CD4-positive, CD25-positive, alpha-beta regulatory T cell (primary cell): ENCODE measurements around the gene EXOSC2. TPM values are rescaled to one million over a fixed set of nuclear protein-coding genes. Genes with fewer than 3 reads are reported as not detected.

ENCODE experiments used
- ATAC-seq, 2 donors: fragments of 150-1000 bp; cut with Tn5 transposase; one replicate each; pipeline ENCODE4 v1.10.0; 2021; ENCODE audit warnings: low read depth in 2 of 2, moderate number of reproducible peaks in 2 of 2, moderate library complexity in 1 of 2
- DNase-seq, 3 donors: peaks; one replicate each; pipeline versions ENCODE4 v3.0.0 to v3.0.0-alpha.2; 2012 to 2022; ENCODE audit warnings: mixed read lengths in 1 of 3
- H3K27ac ChIP-seq: one replicate; pipeline ENCODE4 v1.7.0; 2013; ENCODE audit warnings: mild to moderate bottlenecking, low read length; ENCODE audit not compliant: insufficient read depth, poor library complexity, severe bottlenecking
- H3K27me3 ChIP-seq: one replicate; pipeline ENCODE4 v1.7.0; 2013; ENCODE audit warnings: low read length; ENCODE audit not compliant: control insufficient read depth, insufficient read depth
- H3K36me3 ChIP-seq: one replicate; pipeline ENCODE4 v1.7.0; 2013; ENCODE audit warnings: mild to moderate bottlenecking, low read length, moderate library complexity; ENCODE audit not compliant: control insufficient read depth, insufficient read depth
- H3K4me1 ChIP-seq: 2 replicates; pipeline ENCODE4 v1.7.0; 2013; ENCODE audit warnings: mild to moderate bottlenecking, low read length; ENCODE audit not compliant: insufficient read depth, control insufficient read depth, poor library complexity, severe bottlenecking
- H3K4me3 ChIP-seq: one replicate; pipeline ENCODE4 v1.7.0; 2013; ENCODE audit warnings: low read depth, mild to moderate bottlenecking, low read length, moderate library complexity
- H3K9me3 ChIP-seq, 2 experiments: 1 replicate in 1 of 2; 2 replicates in 1 of 2; pipeline ENCODE4 v1.7.0; 2013; ENCODE audit warnings: low read length in 2 of 2, mild to moderate bottlenecking in 1 of 2, moderate library complexity in 1 of 2; ENCODE audit not compliant: control insufficient read depth in 2 of 2
- H3K27ac Mint-ChIP-seq, 3 donors: one replicate each; pipeline ENCODE4 v1.8.0; 2020 to 2022; ENCODE audit warnings: mild to moderate bottlenecking in 3 of 3, mixed read lengths in 3 of 3, moderate library complexity in 2 of 3
- H3K27me3 Mint-ChIP-seq: one replicate; pipeline ENCODE4 v1.8.0; 2022; ENCODE audit warnings: mild to moderate bottlenecking, mixed read lengths
- H3K36me3 Mint-ChIP-seq: one replicate; pipeline ENCODE4 v1.8.0; 2020; ENCODE audit warnings: mixed read lengths
- H3K4me1 Mint-ChIP-seq, 4 donors: one replicate each; pipeline ENCODE4 v1.8.0; 2020 to 2022; ENCODE audit warnings: mixed read lengths in 4 of 4, mild to moderate bottlenecking in 1 of 4
- H3K4me3 Mint-ChIP-seq, 4 donors: one replicate each; pipeline ENCODE4 v1.8.0; 2020 to 2022; ENCODE audit warnings: mild to moderate bottlenecking in 4 of 4, mixed read lengths in 4 of 4, moderate library complexity in 3 of 4
- H3K9me3 Mint-ChIP-seq, 7 donors: one replicate each; pipeline ENCODE4 v1.8.0; 2020 to 2022; ENCODE audit warnings: mixed read lengths in 7 of 7, mild to moderate bottlenecking in 3 of 7, moderate library complexity in 2 of 7
- polyA plus RNA-seq, 4 donors: library from polyadenylated mRNA; unstranded; fragments of 300-500 nt; fragmentation: Illumina TruSeq; gene quantifications; one replicate each; pipeline ENCODE4 v1.2.3, GENCODE V29; 2021
- total RNA-seq: library from RNA; stranded (reverse); gene quantifications from one replicate; pipeline ENCODE4 v1.2.3, GENCODE V29; 2022

Gene EXOSC2
- total and polyA plus RNA-seq, 5 donors from 2014 or later, result 24.1 to 47.1 (median 28.6) TPM

GRCh38 chr9:130660683-130661450 lies 32.7 kb upstream of the EXOSC2 start:
- Histone ChIP-seq H3K9me3 (no peaks in the 10 kb centered on the region), H3K36me3 (no peaks in the 10 kb centered on the region), H3K4me1 (peaks cover 51% of the 10 kb centered on the region), H3K27ac (no peak overlapping the region), H3K27me3 (peaks cover 17% of the 10 kb centered on the region), H3K4me3 (no peak overlapping the region)
- Mint-ChIP-seq H3K27ac (no peak overlapping the region), H3K4me1 (peaks cover 0 to 34% (median 9%) of the 10 kb centered on the region in 4 donors), H3K27me3 (peaks cover 67% of the 10 kb centered on the region), H3K4me3 (peak overlapping the region in 1 of 4 donors; percentile 10), H3K36me3 (no peaks in the 10 kb centered on the region), H3K9me3 (peaks cover 0 to 3% (median 0%) of the 10 kb centered on the region in 7 donors)
- ATAC-seq (peak in 1 of 2 donors; percentile 16), DNase-seq (no peak)

GRCh38 chr9:130661451-130662098 lies 32.0 kb upstream of the EXOSC2 start:
- DNase-seq (no peak), ATAC-seq (no peak)
- H3K9me3 Mint-ChIP-seq, result peaks cover 0 to 3% (median 0%) of the 10 kb centered on the region in 7 donors
- no peak overlapping the region for H3K27ac Mint-ChIP-seq
- H3K4me1 ChIP-seq, result peaks cover 58% of the 10 kb centered on the region
- H3K4me3 Mint-ChIP-seq, result peak overlapping the region in 2 of 4 donors; percentile 16 to 52
- H3K9me3 ChIP-seq, result no peaks in the 10 kb centered on the region
- H3K36me3 ChIP-seq, result no peaks in the 10 kb centered on the region
- H3K27me3 ChIP-seq, result peaks cover 17% of the 10 kb centered on the region
- H3K4me3 ChIP-seq, result no peak overlapping the region
- peaks cover 68% of the 10 kb centered on the region for H3K27me3 Mint-ChIP-seq
- H3K4me1 Mint-ChIP-seq, result peaks cover 0 to 37% (median 9%) of the 10 kb centered on the region in 4 donors
- H3K27ac ChIP-seq, result no peak overlapping the region
- no peaks in the 10 kb centered on the region for H3K36me3 Mint-ChIP-seq

- no peak for DNase-seq
- Mint-ChIP-seq H3K27me3 (peaks cover 70% of the 10 kb centered on the region), H3K9me3 (peaks cover 0 to 2% (median 0%) of the 10 kb centered on the region in 7 donors), H3K36me3 (no peaks in the 10 kb centered on the region), H3K4me1 (peaks cover 0 to 37% (median 9%) of the 10 kb centered on the region in 4 donors), H3K27ac (peak overlapping the region in 1 of 3 donors; percentile 48), H3K4me3 (peak overlapping the region in 3 of 4 donors; percentile 30 to 74 (median 71))
- ATAC-seq, result no peak
- H3K4me1 ChIP-seq, result peaks cover 59% of the 10 kb centered on the region
- H3K9me3 ChIP-seq, result no peaks in the 10 kb centered on the region
- H3K4me3 ChIP-seq, result no peak overlapping the region
- H3K27me3 ChIP-seq, result peaks cover 15% of the 10 kb centered on the region
- H3K27ac ChIP-seq, result no peak overlapping the region
- H3K36me3 ChIP-seq, result no peaks in the 10 kb centered on the region
Measured at GRCh38 chr9:130662099-130662969, 31.2 kb upstream of the EXOSC2 start.

- Histone ChIP-seq H3K36me3 (no peaks in the 10 kb centered on the region), H3K27ac (no peak overlapping the region), H3K9me3 (no peaks in the 10 kb centered on the region), H3K4me1 (peaks cover 59% of the 10 kb centered on the region), H3K27me3 (peaks cover 19% of the 10 kb centered on the region), H3K4me3 (no peak overlapping the region)
- H3K4me1 Mint-ChIP-seq, result peaks cover 0 to 37% (median 9%) of the 10 kb centered on the region in 4 donors
- no peak overlapping the region for H3K27ac Mint-ChIP-seq
- H3K36me3 Mint-ChIP-seq, result no peaks in the 10 kb centered on the region
- ATAC-seq (no peak), DNase-seq (no peak)
- peaks cover 0 to 2% (median 0%) of the 10 kb centered on the region in 7 donors for H3K9me3 Mint-ChIP-seq
- peak overlapping the region in 2 of 4 donors; percentile 71 to 74 for H3K4me3 Mint-ChIP-seq
- peaks cover 68% of the 10 kb centered on the region for H3K27me3 Mint-ChIP-seq
Measured at GRCh38 chr9:130662970-130663257, 30.7 kb upstream of the EXOSC2 start.

GRCh38 chr9:130663258-130663976 lies 30.2 kb upstream of the EXOSC2 start:
- Mint-ChIP-seq H3K9me3 (peaks cover 0 to 2% (median 0%) of the 10 kb centered on the region in 7 donors), H3K4me3 (peak overlapping the region in 3 of 4 donors; percentile 68 to 74 (median 71)), H3K27ac (no peak overlapping the region), H3K4me1 (peaks cover 0 to 35% (median 9%) of the 10 kb centered on the region in 4 donors), H3K27me3 (peaks cover 68% of the 10 kb centered on the region), H3K36me3 (no peaks in the 10 kb centered on the region)
- DNase-seq (no peak), ATAC-seq (no peak)
- peaks cover 19% of the 10 kb centered on the region for H3K27me3 ChIP-seq
- H3K4me1 ChIP-seq, result peaks cover 59% of the 10 kb centered on the region
- H3K27ac ChIP-seq, result no peak overlapping the region
- no peaks in the 10 kb centered on the region for H3K36me3 ChIP-seq
- H3K9me3 ChIP-seq, result no peaks in the 10 kb centered on the region
- H3K4me3 ChIP-seq, result no peak overlapping the region

- Histone ChIP-seq H3K4me1 (peaks cover 59% of the 10 kb centered on the region), H3K4me3 (no peak overlapping the region), H3K36me3 (no peaks in the 10 kb centered on the region), H3K27ac (no peak overlapping the region), H3K27me3 (peaks cover 17% of the 10 kb centered on the region), H3K9me3 (no peaks in the 10 kb centered on the region)
- Mint-ChIP-seq H3K9me3 (peaks cover 0 to 2% (median 0%) of the 10 kb centered on the region in 7 donors), H3K4me3 (peak overlapping the region in 3 of 4 donors; percentile 21 to 41 (median 22)), H3K36me3 (no peaks in the 10 kb centered on the region), H3K4me1 (peaks cover 0 to 33% (median 9%) of the 10 kb centered on the region in 4 donors), H3K27ac (no peak overlapping the region), H3K27me3 (peaks cover 68% of the 10 kb centered on the region)
- ATAC-seq (no peak), DNase-seq (no peak)
Measured at GRCh38 chr9:130663977-130664250, 29.7 kb upstream of the EXOSC2 start.
